HS-27A (cell line): Measurements from ENCODE around the gene ZNF334.

Experiments used
- DNase-seq: peaks from one replicate; pipeline ENCODE4 v3.0.0-alpha.2; 2012; ENCODE audit warnings: low read depth, missing footprints

The ZNF334 gene

DNA sequence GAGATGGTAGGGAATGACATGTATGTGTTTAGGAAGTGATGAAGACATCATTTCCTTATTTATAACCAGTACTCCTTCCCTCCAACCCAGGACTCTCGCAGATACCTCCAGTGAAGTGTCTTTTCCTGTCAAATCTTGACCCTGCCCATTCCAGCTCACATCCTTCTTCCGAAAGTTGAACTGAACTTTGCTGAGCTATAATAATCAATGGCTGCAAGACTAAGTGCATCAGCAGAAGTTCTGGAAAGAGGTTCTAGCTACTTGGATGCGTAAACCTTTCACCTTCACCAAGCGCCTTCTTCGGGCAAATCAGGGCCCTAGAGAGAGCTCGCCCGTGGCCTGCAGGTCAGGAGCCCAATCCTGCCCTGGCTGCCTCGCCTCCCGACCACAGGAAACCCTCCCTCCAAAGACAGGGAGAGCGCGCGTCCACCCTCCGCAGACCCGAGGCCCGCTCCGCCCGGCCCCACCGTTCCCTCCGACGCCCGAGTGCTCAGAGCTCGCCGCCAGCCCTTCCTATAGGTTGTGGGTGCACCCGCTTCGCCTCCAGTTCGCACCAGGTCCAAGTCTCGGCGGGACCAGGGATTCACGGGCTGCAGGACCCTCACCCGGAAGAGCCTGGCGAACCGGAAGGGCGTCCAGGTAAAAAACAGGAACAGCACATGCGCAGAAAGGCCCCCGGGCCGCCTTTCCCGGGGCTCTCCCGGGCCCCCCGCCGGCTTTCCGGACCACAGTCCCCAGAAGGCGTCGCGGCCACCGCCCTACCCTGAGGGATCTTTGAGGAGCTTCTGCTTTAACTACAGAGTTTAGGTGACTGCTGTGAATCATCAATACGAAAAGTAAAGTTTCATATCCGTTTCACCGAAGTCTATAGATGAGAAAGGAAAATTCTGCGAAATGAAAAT lies at the start of gene ZNF334:
Gene ZNF334, minus strand, starts transcription at position 617 of the 902 bp plus-strand sequence. CDS start 1,457 bp downstream, outside the sequence.
- DNase-seq, result no peak

DNA sequence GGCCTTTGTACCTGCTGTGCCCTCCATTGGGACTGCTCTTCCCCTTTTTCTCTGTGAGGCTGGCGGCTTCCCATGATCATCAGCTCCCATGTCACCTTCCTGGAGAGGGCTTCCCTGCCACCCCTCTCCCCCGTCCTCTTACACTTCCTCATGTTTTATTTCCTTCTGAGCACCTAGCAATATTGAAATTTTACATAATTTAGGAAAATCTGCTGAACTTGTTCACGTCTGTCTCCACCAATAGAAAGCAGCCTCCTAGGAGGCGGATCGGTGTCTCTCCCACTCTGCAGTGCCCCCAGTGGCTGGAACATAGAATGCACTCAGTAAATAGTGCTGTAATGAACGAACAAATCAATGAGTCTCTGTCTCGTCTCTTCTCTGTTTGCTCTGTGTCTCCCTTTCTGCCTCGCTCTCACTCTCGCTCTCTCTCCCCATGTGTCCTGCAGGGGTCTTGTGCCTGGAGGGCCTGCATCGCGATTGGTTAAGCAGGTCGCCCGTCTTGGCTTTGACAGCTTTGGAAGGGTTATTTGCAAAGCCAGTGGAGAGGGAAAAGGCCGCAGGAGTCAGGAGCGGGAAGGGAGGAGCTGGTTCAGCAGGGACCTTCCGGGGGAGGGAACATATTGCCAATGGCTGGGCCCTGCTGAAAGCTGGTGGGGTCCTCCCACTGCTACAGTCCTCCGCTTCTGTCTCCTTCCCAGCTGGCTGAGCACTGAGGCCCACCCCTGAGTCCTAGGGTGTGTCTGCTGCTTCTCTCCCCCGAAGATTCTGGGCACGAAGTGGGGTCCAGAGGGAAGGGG lies 49.2 kb upstream of the ZNF334 start:
- DNase-seq, result peak; percentile 19

DNA sequence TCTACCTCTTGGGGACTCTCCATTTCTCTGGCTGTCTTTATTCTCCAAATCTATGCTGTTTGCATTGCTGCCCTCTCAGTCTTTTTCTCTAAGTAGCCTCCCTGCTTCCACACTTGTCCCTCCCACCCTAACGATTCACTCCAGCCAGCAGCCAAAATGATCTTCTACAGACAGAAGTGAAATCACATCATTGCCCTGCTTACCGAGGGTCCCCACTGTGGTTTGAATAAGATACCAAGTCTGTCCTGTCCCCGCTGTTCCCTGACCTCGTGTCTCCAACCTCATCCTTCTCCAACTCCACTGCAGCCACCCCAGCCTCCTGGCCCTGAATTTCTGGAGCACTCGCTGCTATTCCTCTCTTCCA lies 48.6 kb upstream of the ZNF334 start:
- no peak for DNase-seq

DNA sequence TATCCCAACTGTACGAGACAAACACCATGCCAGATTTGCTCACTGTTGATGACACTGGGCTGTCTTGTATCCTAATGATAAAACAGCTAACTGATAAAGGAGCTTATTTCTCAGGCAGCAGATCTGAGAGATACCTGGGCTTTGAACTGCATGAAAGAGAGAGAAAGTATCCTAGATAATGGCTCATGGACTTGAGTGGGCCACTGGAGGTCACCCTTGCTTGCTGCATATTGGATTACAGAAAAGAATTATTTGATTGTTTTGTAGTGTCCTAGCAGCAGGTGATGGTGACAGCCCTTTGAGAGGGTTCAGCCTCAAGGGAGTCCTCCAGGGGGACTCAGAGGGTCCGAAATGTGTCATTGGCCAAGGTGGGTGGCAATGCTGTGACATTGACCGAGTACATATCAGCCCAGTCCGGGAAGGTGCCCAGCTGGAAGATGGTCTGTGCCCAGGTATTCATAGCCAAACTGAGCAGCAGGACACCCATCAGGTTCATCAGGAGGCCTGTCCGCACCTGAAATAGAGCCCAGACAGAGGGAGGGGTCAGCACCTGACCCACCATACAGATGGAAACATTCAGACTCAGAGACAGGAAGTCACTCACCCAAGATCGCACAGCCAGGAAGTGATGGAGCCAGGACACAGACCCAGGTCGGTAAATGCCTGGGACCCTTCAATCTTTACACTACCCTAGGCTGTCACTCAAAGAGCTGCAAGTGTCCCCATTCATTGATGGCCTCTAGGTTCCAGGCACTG lies 46.5 kb upstream of the ZNF334 start:
- DNase-seq, result no peak

DNA sequence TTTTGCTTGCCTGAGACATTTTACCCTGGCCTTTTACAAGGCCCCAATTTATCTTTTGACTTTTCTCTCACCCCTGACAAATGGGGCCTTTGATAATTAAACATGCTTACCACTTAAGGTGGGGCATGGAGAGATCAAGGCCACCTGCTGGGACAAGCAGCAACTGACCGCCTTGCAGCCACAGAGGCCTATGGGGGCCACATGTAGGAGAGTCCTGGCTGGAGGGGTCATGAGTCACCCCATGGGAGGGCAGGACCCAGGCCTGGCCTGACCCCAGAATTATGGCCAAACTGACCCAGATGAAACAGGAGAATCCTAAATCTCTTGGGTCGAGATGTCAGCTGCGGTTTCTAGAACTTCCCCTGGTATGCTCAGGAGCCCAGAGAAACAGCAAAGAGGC lies 45.6 kb upstream of the ZNF334 start:
- no peak for DNase-seq

DNA sequence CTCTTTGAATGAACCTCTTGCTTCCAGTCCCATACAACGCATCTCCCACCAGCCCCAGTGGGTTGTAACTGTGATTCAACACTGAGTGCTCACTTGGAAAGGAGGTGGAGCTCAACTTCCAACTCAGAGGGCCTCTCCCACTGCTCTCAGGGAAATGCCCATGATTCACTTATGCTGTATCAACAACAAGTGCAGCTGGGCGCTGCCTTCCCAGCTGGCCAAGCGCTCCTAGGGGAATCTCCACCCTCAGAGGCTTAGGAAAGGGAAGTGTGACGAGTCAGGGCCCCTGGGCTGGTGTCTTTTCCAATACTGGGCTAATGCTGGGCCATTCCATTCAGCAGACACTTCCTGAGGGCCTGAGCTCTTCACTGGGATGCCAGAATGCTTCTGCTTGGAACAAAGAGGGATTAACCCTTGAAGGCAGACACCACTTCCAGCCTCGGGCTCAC lies 45.2 kb upstream of the ZNF334 start:
- peak; percentile 57 for DNase-seq

DNA sequence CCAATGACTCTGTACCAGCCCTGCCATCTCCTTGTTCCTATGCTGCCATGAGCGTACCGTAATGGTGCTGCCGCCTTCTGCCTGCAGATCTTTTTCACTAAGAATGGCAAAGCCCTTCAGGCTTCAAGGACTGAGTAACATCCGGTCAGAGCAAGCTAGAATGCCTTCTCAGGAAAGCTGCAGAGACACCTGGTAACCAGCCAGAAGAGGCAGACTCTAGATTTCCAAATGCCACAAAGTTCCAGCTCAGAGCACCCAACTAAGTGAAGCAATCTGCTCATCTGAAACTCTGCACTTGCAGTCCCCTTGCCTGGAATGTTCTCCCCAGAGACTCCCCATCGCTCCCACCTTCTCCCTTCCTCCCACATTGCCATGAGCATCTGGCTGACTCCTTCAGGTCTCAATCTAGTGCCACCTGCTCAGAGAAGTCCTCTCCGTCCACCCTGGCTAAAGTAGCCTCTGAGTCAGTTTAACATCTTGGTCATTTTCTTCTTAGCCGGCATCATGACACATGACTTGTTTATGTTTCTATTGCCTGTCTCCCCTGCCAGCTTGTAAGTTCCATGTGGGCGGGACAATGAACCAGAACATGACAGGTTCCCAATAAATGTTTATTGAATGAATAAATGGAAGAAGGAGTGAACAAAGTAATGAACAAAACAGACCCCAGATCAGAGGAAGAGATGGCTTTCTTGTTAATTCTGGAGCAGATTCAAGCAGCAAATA lies 44.0 kb upstream of the ZNF334 start:
- no peak for DNase-seq

DNA sequence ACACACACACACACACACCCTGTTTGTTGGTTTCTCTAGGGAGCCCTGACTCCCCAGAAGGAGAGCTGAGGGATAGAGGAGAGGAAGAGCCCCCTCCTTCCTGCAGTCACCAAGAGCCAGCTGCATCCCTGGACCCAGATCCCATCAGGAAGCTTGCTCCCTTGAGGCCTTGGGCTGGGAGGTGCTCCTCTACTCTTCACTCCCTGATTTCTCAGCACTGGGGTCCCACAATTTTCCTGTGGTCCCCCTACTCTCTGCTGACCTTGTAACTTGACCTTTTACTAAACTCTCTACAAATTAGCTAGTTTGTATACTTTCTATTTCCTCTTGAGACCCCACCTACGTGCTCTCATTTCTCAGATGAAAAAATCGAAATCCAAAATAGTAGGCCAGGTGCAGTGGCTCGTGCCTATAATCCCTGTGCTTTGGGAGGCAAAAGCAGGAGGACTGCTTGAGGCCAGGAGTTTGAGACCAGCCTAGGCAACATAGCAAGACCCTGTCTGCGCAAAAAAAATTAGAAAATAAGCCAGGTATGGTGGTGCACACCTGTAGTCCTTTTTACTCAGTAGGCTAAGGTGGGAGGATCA lies 42.1 kb upstream of the ZNF334 start:
- no peak for DNase-seq

DNA sequence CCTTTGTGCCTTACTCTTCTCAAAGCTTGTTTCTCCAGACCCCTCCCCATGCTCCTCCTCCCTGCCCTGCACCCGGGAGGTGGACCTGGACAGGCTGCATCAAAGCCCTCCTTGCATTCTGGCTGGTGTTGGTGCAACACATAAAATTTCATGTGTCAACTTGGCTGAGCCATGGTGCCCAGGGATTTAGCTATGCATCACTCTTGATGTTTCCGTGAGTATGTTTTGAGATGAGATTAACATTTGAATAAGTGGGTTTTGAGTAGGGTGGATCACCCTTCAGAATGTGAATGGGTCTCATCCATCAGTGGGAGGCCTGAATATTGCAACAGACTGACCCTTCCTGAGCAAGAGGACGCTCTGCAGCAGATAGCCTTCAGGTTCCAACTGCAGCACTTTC lies 41.5 kb upstream of the ZNF334 start:
- DNase-seq, result no peak

DNA sequence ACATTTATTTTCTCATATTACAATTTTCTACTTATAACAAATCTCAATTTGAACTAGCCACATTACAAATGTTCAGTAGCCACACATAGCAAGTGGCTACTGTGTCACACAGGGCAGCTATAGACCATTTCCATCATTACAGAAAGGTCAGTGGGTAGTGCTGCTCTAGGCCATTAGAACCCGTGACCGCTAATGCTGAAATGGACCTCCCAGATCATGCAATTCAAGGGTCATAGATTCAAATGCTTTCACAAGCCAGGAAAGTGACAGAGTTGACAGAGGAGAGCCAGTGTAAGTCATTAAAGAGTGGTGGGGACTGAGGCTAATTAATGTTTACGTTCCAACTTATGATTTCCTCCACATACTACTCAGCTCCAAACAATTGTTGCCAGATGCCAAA lies 40.6 kb upstream of the ZNF334 start:
- DNase-seq, result no peak

DNA sequence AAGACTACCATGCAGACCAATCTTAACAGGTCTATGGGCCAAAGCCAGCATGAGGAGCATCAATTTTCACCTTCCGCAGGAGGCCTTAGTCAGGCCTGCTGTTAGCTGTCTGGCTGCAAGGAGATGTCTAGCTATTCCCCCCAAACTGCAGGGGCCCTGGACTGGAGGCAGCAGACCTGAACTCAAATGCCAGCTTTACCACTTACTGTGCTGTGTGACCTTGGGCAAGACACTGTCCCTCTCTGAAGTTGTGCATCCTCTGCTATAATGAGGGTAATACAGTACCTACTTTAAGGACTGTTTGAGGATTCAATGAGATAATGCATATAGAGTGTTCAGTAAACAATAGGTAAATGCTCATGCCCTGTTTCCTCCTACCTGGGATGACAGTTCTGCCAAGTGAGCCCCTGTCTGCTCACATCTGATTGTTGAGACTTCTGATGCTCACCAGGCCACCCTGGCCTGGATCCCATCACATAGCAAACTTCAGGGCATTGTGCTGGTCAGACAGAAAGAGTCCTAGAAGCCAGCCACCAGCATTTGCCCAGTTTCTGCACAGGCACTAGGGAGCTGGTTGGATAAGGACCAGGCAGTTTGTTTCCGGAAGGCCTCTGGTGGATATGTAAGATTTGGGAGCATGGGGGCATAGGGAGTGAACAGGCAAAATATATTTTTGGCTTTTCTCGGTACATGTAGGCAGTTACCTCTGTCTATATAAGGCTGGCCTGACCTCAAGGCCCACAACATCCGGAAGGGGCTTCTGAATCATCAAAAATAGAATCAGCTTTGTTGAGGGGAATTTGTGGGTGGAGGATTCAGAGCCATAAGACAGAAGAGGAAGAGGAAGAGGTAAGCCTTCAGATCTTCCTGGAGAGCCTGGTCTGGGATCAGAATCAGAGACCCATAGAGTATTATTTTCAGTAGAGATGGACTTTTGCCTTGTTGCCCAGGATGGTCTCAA lies 39.4 kb upstream of the ZNF334 start:
- no peak for DNase-seq

DNA sequence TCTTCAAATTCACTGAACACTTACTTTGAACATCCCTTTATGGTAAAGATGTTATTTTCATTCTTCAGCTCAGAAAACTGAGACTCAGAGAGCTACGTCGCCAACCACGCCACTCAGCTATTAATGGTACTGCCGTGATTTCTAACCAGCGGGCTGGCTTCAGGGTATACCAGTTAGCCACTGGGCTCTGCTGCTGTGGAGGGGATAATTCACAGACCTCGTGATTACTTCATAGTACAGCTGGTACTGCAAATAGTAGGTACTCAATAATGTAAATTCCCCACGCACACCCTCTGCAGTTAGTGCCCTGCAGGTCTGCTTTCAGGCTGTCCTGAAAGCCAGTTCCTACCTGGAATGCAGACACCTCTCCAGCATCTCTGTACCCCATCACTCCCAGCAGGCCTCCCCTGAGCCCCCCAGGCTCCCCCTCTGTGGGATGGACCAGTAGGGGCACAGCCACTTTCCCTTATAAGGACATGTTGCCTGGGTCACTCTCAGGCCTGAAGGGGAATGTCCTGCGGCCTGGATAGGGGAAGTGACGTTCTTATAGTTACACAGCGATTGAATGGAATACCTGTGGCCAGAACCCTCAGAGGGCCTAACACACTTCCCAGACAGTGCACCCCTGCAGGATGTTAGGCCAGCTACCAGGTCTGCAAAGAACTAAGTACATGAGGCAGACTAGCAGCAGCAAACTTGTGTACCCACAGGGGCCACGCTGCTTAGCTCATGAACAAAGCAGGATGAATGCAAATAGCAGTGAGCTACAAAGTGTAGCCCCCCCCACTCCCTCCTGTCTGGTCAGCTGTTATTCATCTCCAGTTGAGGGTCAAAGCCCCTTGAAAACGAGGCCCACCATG lies 38.4 kb upstream of the ZNF334 start:
- DNase-seq, result no peak

DNA sequence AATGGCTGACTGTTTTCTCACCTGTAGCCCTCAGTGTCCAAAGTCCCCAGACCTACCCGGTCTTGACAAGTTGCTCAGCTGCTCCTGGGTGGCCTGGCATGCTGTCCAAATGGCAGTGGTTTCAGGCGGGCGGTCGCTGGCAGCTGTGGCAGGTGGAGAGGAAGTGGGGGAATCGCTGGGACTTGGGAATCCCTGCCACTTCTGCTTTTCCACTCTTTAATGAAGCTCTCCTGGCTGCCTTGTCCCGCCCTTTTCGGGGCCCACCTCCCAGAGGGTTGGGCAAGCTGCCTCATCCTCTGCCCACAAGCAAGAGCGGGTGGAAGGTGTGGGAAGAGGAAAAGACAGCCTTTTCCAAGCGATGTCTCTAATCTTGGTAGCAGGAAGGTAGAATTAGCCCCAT lies 37.1 kb upstream of the ZNF334 start, which contains the start of gene OCSTAMP:
Gene OCSTAMP, minus strand, starts transcription at position 194 of the 400 bp plus-strand sequence. Its CDS starts 94 bp downstream, at position 100.
- no peak for DNase-seq

DNA sequence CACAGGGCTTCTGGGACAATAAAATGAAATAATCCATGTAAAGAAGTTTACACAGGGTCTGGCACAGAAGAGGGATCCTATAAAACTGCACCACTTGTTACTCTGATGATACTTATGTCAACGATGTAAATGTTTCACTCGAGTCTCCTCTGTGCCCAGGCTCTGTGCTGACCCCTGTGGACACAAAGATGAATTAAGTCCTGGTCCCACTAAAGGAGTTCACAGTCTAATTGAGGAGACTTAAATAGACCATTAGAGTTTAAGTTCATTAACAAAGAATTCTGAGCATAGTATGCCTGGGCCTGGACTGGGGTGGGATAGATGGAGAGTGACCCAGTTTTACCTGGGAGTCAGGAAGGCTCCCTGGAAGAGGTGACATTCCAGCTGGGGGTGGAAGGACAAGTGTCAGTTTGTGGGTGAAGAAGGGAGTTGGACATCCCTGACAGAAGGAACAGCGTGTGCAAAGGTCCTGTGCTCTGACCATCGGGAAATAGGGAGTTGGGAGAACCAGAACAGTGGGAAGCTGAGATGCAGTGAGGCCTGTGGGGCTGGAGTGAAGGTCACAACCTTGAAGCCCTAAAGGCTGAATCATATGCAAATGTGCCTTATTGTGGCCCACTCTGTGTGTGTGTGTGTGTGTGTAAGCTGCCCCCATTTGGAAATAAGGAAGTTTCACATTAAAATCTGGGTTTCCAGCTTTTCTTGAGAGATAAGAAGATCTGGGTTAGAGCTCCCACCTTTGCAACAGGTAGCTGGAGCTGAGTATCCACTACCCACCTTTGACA lies 36.0 kb upstream of the ZNF334 start:
- DNase-seq, result no peak

DNA sequence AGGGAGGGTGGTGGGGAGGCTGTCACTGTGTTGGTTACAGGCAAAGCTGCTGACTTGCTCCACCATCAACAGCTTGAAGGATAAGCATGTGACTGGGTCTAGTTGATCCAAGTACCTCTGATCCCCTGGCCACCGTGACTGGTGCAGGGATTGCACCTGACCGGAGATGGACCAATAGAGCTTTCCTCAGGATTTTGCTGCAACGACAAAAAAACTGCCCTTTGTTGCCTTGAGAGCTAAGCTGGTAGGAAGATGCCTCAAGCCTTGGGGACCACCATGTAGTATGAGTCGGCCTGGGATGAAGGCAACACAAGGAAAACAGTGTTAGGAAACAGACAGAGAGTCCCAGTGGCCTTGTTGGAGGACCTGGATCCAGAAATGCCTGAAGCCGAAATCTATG lies 35.3 kb upstream of the ZNF334 start:
- DNase-seq, result no peak

DNA sequence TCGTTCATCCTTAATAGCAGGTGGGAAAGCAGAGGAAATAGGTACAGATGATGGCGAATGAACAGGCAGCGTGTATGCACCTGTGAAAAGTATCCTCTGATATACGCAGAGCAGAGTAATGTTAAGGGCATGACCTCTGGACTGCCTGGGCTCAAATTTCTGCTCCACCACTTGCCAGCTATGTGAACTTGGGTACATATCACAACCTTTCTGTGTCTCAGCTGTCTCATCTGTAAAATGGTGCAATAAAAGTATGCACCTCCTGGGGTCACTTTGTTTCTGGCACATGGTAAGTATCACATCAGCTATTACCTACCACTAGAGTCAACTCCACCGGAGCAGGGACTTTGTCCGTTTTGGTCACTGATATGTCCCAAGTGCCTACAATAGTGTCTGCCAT lies 34.6 kb upstream of the ZNF334 start:
- no peak for DNase-seq

DNA sequence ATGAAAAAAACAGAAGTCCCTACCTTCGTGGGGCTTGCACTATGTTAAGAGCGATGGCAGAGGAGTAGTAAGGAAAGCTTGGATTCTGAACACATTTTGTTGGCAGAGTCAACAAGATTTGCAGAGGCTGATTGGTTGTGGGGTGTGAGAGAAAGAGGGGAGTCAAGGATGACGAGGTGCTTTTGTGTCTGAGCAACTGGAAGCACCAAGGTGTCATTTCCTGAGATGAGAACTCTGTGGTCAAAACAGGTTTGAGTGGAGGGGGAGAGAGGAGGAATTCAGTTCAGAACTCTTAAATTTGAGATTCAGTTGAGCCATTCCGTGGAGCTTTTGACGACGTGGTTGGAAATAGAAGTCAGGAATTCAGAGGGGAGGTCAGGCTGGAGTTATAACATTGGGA lies 33.6 kb upstream of the ZNF334 start:
- DNase-seq, result no peak

DNA sequence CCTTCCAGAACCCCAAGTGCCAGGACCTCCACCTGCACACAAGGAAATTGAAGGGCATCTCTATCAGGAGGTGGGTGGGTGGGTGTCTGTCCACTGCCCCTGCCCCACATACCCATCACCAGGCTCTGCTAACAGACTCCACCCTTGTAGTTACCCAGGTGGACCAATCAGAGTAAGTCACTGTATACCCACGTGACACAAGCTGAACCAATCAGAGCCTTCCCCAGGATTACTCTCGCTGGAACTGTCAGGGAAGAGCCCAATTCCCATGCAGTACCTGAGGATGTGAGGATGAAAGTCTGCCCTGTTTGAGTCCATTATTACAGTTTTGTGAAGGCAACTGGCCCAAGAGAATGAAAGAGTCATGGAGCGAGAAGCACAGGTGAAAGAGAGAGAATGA lies 32.9 kb upstream of the ZNF334 start:
- no peak for DNase-seq
